Caki2 (cell line): ENCODE measurements around the gene ATIC. TPM values are rescaled to one million over a fixed set of nuclear protein-coding genes. Genes with fewer than 3 reads are reported as not detected.
A peak's percentile ranks its signal among the peaks of the same experiment; 100 is the strongest.

ENCODE experiments used
- DNase-seq: peaks from one replicate; pipeline ENCODE4 v3.0.0-alpha.2; 2015; ENCODE audit warnings: low read depth
- in situ Hi-C: cut with HindIII; loops from 2 replicates; pipeline ENCODE4 v1.10.0; 2016; ENCODE audit warnings: low sequenced_read_pairs, low pct_unique_long_range_greater_than_20kb, mixed read lengths
- total RNA-seq: library from RNA; depleted of rRNA; stranded (reverse); fragments of >200 nt; shearing (Covaris generic); gene quantifications from 2 replicates; pipeline ENCODE4 v1.2.3, GENCODE V29; 2014; ENCODE audit warnings: low replicate concordance; rRNA removed

ATIC gene
- total RNA-seq, 1 experiment from 2014 or later, result 55.3 TPM

- no peak for DNase-seq
- in situ Hi-C loops, result no loop called here
Observed at GRCh38 chr2:215384710-215385109, 72.9 kb downstream of the ATIC start.

GRCh38 chr2:215386566-215386965, 74.7 kb downstream of the ATIC start:
- no peak for DNase-seq

GRCh38 chr2:215388002-215388728, 76.3 kb downstream of the ATIC start:
- in situ Hi-C loops, result no loop called here

More at GRCh38 chr2:215386566-215386965, 74.7 kb downstream of the ATIC start:
- in situ Hi-C loops, result no loop called here

GRCh38 chr2:215390550-215390913, 78.7 kb downstream of the ATIC start:
- in situ Hi-C loops, result no loop called here
- no peak for DNase-seq

More at GRCh38 chr2:215388002-215388728, 76.3 kb downstream of the ATIC start:
- DNase-seq, result no peak

GRCh38 chr2:215391531-215391930, 79.7 kb downstream of the ATIC start:
- in situ Hi-C loops, result no loop called here
- DNase-seq, result peak; percentile 55

GRCh38 chr2:215392164-215392563, 80.3 kb downstream of the ATIC start:
- in situ Hi-C loops, result no loop called here
- DNase-seq, result no peak

GRCh38 chr2:215392687-215393270, 80.9 kb downstream of the ATIC start:
- no peak for DNase-seq
- in situ Hi-C loops, result no loop called here

GRCh38 chr2:215394102-215394805, 82.4 kb downstream of the ATIC start:
- in situ Hi-C loops, result no loop called here
- no peak for DNase-seq

GRCh38 chr2:215395687-215396460, 84.0 kb downstream of the ATIC start:
- DNase-seq, result no peak
- in situ Hi-C loops, result no loop called here

- no peak for DNase-seq
- in situ Hi-C loops, result no loop called here
Observed at GRCh38 chr2:215396595-215397313, 84.9 kb downstream of the ATIC start.

GRCh38 chr2:215397632-215398341, 85.9 kb downstream of the ATIC start:
- in situ Hi-C loops, result no loop called here
- no peak for DNase-seq

GRCh38 chr2:215399067-215399716, 87.3 kb downstream of the ATIC start:
- in situ Hi-C loops, result no loop called here

More at GRCh38 chr2:215399067-215399716, 87.3 kb downstream of the ATIC start:
- DNase-seq, result no peak

Other genes starting within 250 kb of the ATIC start
- 1.3 and 1.8 TPM in 2 replicates for gene ABCA12, start 173.4 kb upstream of the ATIC start, total RNA-seq
- 3,498 and 3,981 TPM in 2 replicates for gene FN1, start 124.0 kb downstream of the ATIC start, total RNA-seq